ENCODE data around the gene CSNK2A1.
A peak's percentile ranks its signal among the peaks of the same experiment; 100 is the strongest.

The CSNK2A1 gene

DNA sequence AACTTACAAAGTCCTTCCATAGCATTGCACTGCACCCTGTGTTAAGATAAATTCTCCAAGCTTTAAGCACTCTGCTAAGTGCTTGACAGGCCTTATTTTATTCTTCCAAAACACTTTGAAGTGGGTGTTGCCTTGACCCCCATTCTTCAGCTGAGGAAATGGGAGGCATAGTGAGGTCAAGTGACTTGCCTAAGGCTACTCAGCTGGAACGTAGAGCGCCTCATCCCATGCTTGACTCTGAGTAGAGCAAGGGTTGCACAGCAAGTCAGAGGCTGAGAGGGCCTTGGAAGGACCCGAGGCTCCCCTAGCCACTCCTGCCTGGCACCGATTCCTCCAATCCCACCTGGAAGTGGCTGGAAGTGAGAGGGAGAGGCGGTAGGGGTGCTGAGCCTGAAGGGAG, 19.6 kb upstream of the CSNK2A1 start:
- no peak for DNase-seq

DNA sequence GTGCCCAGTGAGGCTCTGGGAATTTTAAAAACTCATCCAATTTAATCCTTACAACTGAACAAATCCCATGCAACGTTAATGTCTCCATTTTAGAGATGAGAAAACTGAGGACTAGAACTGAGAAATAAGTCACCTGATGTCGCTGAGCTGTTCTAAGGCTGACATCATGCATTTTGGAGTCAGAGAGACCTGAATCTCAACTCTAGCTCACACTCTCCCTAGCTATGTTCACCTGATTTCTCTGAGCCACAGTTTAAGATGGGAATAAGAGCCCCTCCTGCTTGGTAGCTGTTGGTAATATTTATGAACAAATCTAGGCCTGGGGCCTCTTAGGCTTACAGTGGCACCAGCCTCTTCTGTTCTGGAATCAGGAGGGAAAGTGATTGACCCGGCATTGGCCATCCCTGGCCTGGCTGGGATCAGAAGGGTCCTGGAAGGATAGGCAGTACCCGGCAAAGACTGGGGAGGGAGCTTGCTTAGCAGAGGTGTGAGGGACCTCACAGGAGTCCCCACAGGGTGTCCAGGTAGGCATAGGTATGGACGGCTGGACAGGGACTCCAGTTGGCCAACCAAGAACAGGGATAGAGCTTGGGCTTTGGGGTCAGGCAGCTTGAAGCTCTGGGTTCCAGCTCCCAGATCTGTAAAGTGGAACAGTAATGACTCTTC, 18.8 kb upstream of the CSNK2A1 start:
- no peak for DNase-seq

GRCh38 chr20:561437-562231, 18.0 kb upstream of the CSNK2A1 start:
- peak in 2 of 5 donors; percentile 19 to 47 for DNase-seq

GRCh38 chr20:560680-561079, 17.1 kb upstream of the CSNK2A1 start:
- no peak for DNase-seq

GRCh38 chr20:558117-558516, 14.5 kb upstream of the CSNK2A1 start:
- DNase-seq: no peak

DNA sequence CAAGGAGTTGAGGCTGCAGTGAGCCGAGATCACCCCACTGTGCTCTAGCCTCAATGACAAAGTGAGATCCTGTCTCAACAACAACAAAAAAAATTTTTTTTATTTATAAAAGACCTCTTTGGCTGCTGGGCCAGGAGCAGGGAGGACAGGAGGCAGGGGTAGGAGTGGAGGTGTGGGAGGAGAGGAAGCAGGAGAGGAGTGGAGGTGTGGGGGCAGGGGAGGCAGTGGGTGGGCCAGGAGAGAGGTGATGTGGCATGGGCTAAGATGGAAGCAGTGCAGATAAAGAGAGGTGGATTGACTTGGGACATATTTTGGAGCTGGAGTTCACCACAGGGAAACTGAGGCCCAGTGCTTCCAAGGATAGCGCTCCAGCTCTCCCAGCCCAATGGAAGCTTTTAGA, 13.4 kb upstream of the CSNK2A1 start:
- DNase-seq: no peak

- DNase-seq: no peak
Observed at GRCh38 chr20:555976-556385, 12.4 kb upstream of the CSNK2A1 start.

GRCh38 chr20:550611-551010, 7.0 kb upstream of the CSNK2A1 start:
- DNase-seq: no peak

DNA sequence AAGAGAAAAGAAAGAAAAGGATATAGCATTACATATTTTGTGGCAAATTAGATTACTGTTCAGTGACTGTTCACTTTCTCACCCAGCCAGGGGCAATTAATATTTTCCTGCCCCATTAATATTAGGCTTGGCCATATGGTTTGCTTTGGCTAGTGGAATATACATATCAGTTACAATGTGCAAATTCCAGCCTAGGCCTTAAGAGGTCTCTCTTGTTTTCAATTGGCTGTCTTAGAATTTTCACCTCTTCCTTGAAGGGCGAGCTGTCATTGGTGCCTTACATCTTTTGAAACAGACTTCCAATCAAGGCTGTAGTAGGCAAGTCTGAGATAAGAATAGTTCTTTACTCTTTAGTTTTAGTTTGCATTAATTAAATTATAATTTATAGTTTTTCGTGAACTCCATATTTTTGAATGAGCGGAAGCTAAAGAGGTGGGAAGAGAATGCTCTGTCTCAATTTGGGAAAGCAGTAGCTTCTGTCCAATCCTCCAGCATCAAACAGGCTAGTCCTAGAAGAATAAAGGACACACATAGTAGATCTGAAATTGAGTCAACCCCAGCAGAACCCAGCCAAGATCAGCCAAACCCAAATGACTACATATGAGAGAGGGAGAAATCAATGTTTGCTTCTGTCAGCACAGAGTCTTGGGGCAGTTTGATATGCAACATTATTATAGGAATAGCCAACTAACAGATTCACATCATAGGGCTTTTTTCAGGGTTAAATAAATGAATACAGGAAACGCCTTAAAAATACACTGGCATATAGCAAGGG, 6.3 kb upstream of the CSNK2A1 start:
- DNase-seq: no peak

- DNase-seq: no peak
Observed at GRCh38 chr20:548906-549305, 5.3 kb upstream of the CSNK2A1 start.

DNA sequence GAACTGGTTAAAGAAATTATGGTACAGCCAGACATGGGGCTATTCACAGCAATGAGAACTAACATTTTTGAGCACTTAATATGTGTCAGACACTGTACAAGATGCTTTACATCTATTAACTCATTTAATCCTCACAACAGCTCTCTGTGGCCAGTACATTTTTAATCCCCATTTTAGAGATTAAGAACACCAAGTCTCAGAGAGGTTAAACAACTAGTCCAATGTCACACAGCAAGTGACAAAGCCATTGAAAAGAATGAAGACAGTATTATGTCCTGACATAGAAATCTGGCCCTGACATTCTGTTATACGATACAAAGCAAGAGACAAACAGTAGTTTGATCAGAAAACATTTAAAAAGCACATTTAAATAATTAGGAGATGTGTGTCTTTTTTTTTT, 3.8 kb upstream of the CSNK2A1 start:
- DNase-seq: no peak

GRCh38 chr20:546353-546752, 2.8 kb upstream of the CSNK2A1 start:
- no peak for DNase-seq

DNA sequence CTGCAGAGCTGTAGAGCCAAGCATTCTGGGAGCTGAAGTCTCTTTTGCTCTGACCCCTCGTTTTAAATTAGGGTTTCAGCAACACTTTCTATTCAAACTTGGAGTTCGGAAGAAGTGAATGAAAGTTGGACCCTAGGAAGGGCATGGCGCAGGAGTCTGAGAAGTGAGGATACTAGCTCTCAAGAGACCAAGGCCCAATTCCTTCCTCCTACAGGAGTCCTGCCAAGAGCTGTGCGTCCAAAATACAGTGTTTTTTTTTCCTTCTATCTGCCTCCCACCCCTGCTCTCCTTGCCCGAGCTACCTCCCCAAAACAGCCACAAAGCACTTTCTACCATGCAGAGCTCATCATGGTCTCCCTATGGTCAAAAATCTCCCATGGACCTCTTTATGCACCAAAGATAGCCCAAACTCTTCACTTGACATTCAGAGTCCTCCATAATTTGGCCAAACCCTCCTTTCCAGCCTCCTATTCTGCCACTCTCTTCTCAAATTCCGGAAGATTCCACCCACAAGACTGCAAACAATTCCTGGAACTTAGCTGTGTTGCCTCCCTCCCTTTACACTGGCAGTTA, 649 bp upstream of the CSNK2A1 start:
- no peak for DNase-seq

GRCh38 chr20:542777-543368, 717 bp downstream of the CSNK2A1 start:
- DNase-seq: peak in 2 of 5 donors; percentile 5 to 17

GRCh38 chr20:540391-541201, 3.0 kb downstream of the CSNK2A1 start:
- DNase-seq: no peak

DNA sequence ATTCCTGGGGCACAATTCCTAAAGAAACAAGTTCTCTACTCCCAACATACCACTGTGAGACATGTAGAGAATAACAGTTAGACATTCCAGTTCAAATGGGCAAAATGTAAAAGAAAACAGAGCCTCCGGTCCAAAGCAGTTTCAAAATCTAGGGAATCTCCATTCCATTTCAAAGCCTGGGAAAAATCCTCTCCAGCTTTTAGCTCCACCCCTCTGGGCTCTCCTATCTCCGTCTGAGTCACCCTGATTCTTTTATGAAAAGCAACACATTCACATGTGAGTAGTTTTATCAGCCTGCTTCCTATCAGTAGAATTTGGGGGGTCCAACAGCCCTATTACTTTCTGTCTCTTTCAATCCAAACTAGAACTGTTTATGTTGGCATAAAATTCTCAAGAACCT, 3.7 kb downstream of the CSNK2A1 start:
- no peak for DNase-seq

GRCh38 chr20:539191-539590, 4.4 kb downstream of the CSNK2A1 start:
- no peak for DNase-seq

- DNase-seq: no peak
Observed at GRCh38 chr20:537983-538382, 5.6 kb downstream of the CSNK2A1 start.

GRCh38 chr20:536426-537010, 7.1 kb downstream of the CSNK2A1 start:
- DNase-seq: no peak

- DNase-seq: no peak
Observed at GRCh38 chr20:535958-536357, 7.6 kb downstream of the CSNK2A1 start.

- no peak for DNase-seq
Observed at GRCh38 chr20:533526-533925, 10.1 kb downstream of the CSNK2A1 start.

DNA sequence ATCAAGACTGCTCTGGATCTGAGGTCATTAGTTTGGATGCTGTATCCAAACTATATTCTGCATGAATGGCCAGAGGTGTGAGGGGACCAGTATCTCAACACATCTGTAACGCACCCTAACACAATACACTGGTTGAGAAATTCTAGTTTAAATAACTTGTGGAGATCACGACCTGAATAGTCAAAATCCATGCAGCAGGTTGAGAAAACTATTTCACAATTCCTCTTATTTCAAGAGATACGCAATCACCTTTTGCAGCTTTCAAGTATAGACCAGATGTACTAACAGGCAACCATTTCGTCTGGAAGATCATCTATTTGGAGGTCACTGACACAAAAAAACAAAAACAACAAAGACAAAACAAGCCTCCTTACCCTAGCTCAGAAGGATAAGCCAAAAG, 11.1 kb downstream of the CSNK2A1 start:
- no peak for DNase-seq

All from T-helper 1 cell (primary cell).